D721Med (cell line): ENCODE measurements around the gene BCL2.

Source experiments
- DNase-seq: peaks from one replicate; pipeline ENCODE4 v3.0.0; 2011; ENCODE audit warnings: low spot score; ENCODE audit not compliant: insufficient read length
- FAIRE-seq: peaks from 2 replicates; lab custom pipeline; 2011; peaks lifted over from hg19 to GRCh38; lab: Jason Lieb, UNC
- CTCF ChIP-seq: IDR thresholded peaks from 2 replicates; pipeline ENCODE4 v1.5.1; 2012; ENCODE audit warnings: mild to moderate bottlenecking, control low read depth; ENCODE audit not compliant: insufficient read depth; ENCODE audit errors: missing control alignments

BCL2 gene

GRCh38 chr18:63233334-63233733, 86.2 kb downstream of the BCL2 start:
- FAIRE-seq (peak; percentile 90), DNase-seq (no peak)
- TF ChIP-seq CTCF = no peak

GRCh38 chr18:63232826-63233225, 86.7 kb downstream of the BCL2 start:
- DNase-seq = no peak
- TF ChIP-seq CTCF = no peak
- peak; percentile 67 for FAIRE-seq

- FAIRE-seq = no peak
- no peak for DNase-seq
- TF ChIP-seq CTCF = no peak
Measured at GRCh38 chr18:63229971-63230370, 89.6 kb downstream of the BCL2 start.

- no peak for FAIRE-seq
- TF ChIP-seq CTCF = no peak
Measured at GRCh38 chr18:63225434-63225833, 94.1 kb downstream of the BCL2 start.

GRCh38 chr18:63224630-63225029, 94.9 kb downstream of the BCL2 start:
- TF ChIP-seq CTCF = no peak
- FAIRE-seq (peak; percentile 96), DNase-seq (no peak)

More at GRCh38 chr18:63225434-63225833, 94.1 kb downstream of the BCL2 start:
- DNase-seq = no peak

GRCh38 chr18:63223837-63224236, 95.7 kb downstream of the BCL2 start:
- TF ChIP-seq CTCF = no peak

GRCh38 chr18:63220903-63221302, 98.7 kb downstream of the BCL2 start:
- TF ChIP-seq CTCF = no peak
- DNase-seq = no peak
- FAIRE-seq = peak; percentile 95

More at GRCh38 chr18:63223837-63224236, 95.7 kb downstream of the BCL2 start:
- DNase-seq (no peak), FAIRE-seq (no peak)
